Measurements from ENCODE around the gene KCNB1. TPM values are rescaled to one million over a fixed set of nuclear protein-coding genes. Genes with fewer than 3 reads are reported as not detected.

The KCNB1 gene
- total RNA-seq, 1 experiment from 2014 or later, result 0.68 TPM

DNA sequence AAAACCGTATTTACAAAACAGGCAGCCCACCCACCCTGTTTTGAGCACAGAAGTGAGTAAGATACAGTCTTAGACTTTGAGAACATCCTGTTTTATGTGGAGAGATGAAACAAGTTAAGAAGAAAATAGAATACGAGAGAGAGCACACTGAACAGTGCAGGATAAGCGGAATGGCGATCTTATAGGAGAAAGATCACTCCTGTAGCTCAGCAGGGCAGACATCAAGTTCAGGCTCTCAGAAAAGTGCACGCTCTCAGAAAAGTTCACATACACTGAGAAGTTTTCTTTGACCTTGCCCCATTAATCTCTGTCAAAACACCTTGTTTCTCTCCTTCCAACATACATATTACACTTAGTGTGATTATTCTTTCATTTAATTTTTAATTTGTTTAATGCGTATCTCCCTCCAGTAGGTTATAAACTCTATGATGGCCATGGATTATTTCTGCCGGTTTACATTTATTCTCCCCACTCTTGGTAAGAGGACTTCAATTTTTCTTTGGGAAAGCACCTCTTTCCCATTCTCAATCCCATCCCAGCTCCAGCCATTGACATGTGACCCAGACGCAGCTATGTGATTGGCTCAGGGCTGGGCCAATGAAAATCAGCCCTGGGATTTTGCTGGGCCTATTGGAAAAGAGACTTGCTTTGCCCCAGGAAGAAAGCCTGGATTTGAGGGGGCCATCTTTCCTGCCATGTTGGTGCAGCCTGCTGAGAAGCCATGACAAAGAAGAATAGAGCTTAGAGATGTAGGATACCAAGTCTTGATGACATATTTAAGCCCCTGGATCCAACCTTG lies 16.2 kb downstream of the KCNB1 start:
- H3K27me3 ChIP-seq (ENCODE audit: insufficient read depth, low read length), result no peaks in the 10 kb centered on the region

More for the DNA sequence above, 16.2 kb downstream of the KCNB1 start:
- no peak for DNase-seq
- no peak overlapping the region for H3K23ac ChIP-seq (ENCODE audit: insufficient read length, low read depth, low read length)
- H4K91ac ChIP-seq (ENCODE audit: insufficient read length, low read depth, low read length), result no peak overlapping the region
- no peak overlapping the region for H3K4me3 Mint-ChIP-seq
- no peak overlapping the region for H3K56ac ChIP-seq (ENCODE audit: insufficient read length, low read depth, low read length)
- H2BK120ac ChIP-seq (ENCODE audit: low read depth, low read length, poor library complexity, severe bottlenecking), result no peak overlapping the region
- H3K27ac Mint-ChIP-seq, result no peak overlapping the region
- no peaks in the 10 kb centered on the region for H3K4me1 ChIP-seq (ENCODE audit: insufficient read depth, low read length)
- H3K4me2 ChIP-seq (ENCODE audit: insufficient read depth, insufficient read length, low read length), result no peak overlapping the region
- no peaks in the 10 kb centered on the region for H3K79me1 ChIP-seq (ENCODE audit: insufficient read depth, low read depth, low read length, poor library complexity, severe bottlenecking)
- peaks cover 20% of the 10 kb centered on the region for H3K27me3 Mint-ChIP-seq (ENCODE audit: low read depth)
- H3K14ac ChIP-seq (ENCODE audit: insufficient read depth, low read length), result no peak overlapping the region
- H3K4ac ChIP-seq (ENCODE audit: low read depth, low read length), result no peak overlapping the region
- H3K9me3 Mint-ChIP-seq, result no peaks in the 10 kb centered on the region
- no peaks in the 10 kb centered on the region for H3K36me3 Mint-ChIP-seq (ENCODE audit: insufficient read depth in 1 of 3, low read depth in 3 of 3)
- H4K8ac ChIP-seq (replicated peaks; ENCODE audit: insufficient read length, low read depth, low read length), result no peak overlapping the region
- H3K27ac ChIP-seq (ENCODE audit: insufficient read length, low read depth, low read length), result no peak overlapping the region
- H4K20me1 ChIP-seq (ENCODE audit: control insufficient read depth, insufficient read depth, insufficient read length), result no peaks in the 10 kb centered on the region
- no peak overlapping the region for H2BK12ac ChIP-seq (ENCODE audit: insufficient read length, low read depth, low read length)
- no peak overlapping the region for H3T11ph ChIP-seq (ENCODE audit: low read length)
- no peaks in the 10 kb centered on the region for H3K23me2 ChIP-seq (ENCODE audit: insufficient read length, low read depth, low read length, poor library complexity, severe bottlenecking)
- peaks cover 0 to 13% of the 10 kb centered on the region in 2 experiments; a peak in 3 of 4 replicates for H3K4me1 Mint-ChIP-seq
- no peaks in the 10 kb centered on the region for H3K9me3 ChIP-seq (ENCODE audit: control insufficient read depth, low read depth, low read length)
- no peak overlapping the region for H2AK5ac ChIP-seq (ENCODE audit: insufficient read length, low read length)
- no peak overlapping the region for H2AFZ ChIP-seq (ENCODE audit: low read length)
- H3K79me2 ChIP-seq (ENCODE audit: insufficient read depth, low read length), result no peaks in the 10 kb centered on the region
- TF ChIP-seq, protein P1, sequence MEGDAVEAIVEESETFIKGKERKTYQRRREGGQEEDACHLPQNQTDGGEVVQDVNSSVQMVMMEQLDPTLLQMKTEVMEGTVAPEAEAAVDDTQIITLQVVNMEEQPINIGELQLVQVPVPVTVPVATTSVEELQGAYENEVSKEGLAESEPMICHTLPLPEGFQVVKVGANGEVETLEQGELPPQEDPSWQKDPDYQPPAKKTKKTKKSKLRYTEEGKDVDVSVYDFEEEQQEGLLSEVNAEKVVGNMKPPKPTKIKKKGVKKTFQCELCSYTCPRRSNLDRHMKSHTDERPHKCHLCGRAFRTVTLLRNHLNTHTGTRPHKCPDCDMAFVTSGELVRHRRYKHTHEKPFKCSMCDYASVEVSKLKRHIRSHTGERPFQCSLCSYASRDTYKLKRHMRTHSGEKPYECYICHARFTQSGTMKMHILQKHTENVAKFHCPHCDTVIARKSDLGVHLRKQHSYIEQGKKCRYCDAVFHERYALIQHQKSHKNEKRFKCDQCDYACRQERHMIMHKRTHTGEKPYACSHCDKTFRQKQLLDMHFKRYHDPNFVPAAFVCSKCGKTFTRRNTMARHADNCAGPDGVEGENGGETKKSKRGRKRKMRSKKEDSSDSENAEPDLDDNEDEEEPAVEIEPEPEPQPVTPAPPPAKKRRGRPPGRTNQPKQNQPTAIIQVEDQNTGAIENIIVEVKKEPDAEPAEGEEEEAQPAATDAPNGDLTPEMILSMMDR (conservative IDR thresholded peaks at IDR 0.05), result no peak
- H3K18ac ChIP-seq (ENCODE audit: insufficient read length, low read depth, low read length), result no peak overlapping the region
- WGBS (ENCODE audit: extremely low coverage, insufficient read length, low lambda C conversion rate), result no CpG with 5 or more reads among the region's 8 CpGs
- no peak overlapping the region for H4K5ac ChIP-seq (ENCODE audit: insufficient read length, low read depth, low read length)
- no peak overlapping the region for H3K9ac ChIP-seq (ENCODE audit: extremely low read depth, insufficient read length, low read length)
- H2BK5ac ChIP-seq (ENCODE audit: insufficient read length, low read length), result no peak overlapping the region
- no peak overlapping the region for H2BK20ac ChIP-seq (ENCODE audit: low read depth, low read length, poor library complexity, severe bottlenecking)
- no peak overlapping the region for H2BK15ac ChIP-seq (ENCODE audit: low read depth, low read length)

Data from H9 (cell line).